A549 (cell line): ENCODE results near the gene FTH1. TPM values are rescaled to one million over a fixed set of nuclear protein-coding genes. Genes with fewer than 3 reads are reported as not detected.

Source experiments
- ATAC-seq, 2 experiments: fragments of 200-7000 bp in 1 of 2; fragments of >200 bp in 1 of 2; cut with Nextera tagmentation in 1 of 2; cut with Tn5 transposase in 1 of 2; 3 replicates each; pipeline versions ENCODE4 v1.8.0 to v1.9.1; 2018 to 2020; ENCODE audit warnings: mild to moderate bottlenecking in 1 of 2, moderate library complexity in 1 of 2
- CTCF ChIA-PET: fragments of 300-600 bp; sonication (Branson Sonifier 250); formaldehyde crosslinking; extraction: SDS; loops from one replicate; lab custom pipeline; 2021; ENCODE audit warnings: antibody characterized with exemption, inconsistent platforms; lab: Yijun Ruan, JAX
- POLR2A ChIA-PET: fragments of 350-600 bp; formaldehyde crosslinking; extraction: SDS; loops from one replicate; lab custom pipeline; 2021; ENCODE audit warnings: antibody characterized with exemption, inconsistent platforms; lab: Yijun Ruan, JAX
- DNase-seq, 2 experiments: peaks; one replicate each; pipeline versions ENCODE4 v3.0.0 to v3.0.0-alpha.2; 2011 to 2016; ENCODE audit warnings: low read depth in 1 of 2, low spot score in 1 of 2
- FAIRE-seq: peaks from 2 replicates; lab custom pipeline; 2011; peaks lifted over from hg19 to GRCh38; lab: Jason Lieb, UNC
- H3K27ac ChIP-seq, 2 experiments: fragments of >200 bp; sonication (Bioruptor Twin); formaldehyde crosslinking; 3 replicates each; pipeline ENCODE4 v1.5.1; 2016 to 2017
- H3K4me1 ChIP-seq: fragments of >200 bp; sonication (Bioruptor Twin); formaldehyde crosslinking; 3 replicates; pipeline ENCODE4 v1.6.1; 2016
- H3K4me2 ChIP-seq: fragments of >200 bp; sonication (Bioruptor Twin); formaldehyde crosslinking; 3 replicates; pipeline ENCODE4 v1.6.1; 2016
- H3K4me3 ChIP-seq: fragments of >200 bp; sonication (Bioruptor Twin); formaldehyde crosslinking; 3 replicates; pipeline ENCODE4 v1.5.1; 2016
- H3K9me3 ChIP-seq: fragments of >200 bp; sonication (Bioruptor Twin); formaldehyde crosslinking; 3 replicates; pipeline ENCODE4 v1.6.1; 2016
- CBX2 ChIP-seq: fragments of 200-600 bp; sonication (generic); IDR thresholded peaks from 2 replicates; pipeline ENCODE4 v1.6.1; 2016; ENCODE audit warnings: low read depth, mild to moderate bottlenecking, borderline replicate concordance
- EHMT2 ChIP-seq: fragments of 200-600 bp; sonication (generic); IDR thresholded peaks from 2 replicates; pipeline ENCODE4 v1.6.1; 2016; ENCODE audit warnings: antibody characterized with exemption, low read depth, mild to moderate bottlenecking, moderate library complexity
- ESRRA ChIP-seq: fragments of 150-350 bp; IDR thresholded peaks from 2 replicates; pipeline ENCODE4 v1.6.1; 2014; ENCODE audit warnings: mild to moderate bottlenecking, low read length, borderline replicate concordance
- HDAC2 ChIP-seq: fragments of 200-600 bp; sonication (generic); IDR thresholded peaks from 2 replicates; pipeline ENCODE4 v1.6.1; 2016
- HEYL ChIP-seq: fragments of 250-450 bp; sonication (Bioruptor Pico); IDR thresholded peaks from 2 replicates; pipeline ENCODE4 v1.8.0; 2021; ENCODE audit warnings: mild to moderate bottlenecking, moderate library complexity
- HOXA7 ChIP-seq: fragments of 250-450 bp; sonication (Bioruptor Pico); IDR thresholded peaks from 2 replicates; pipeline ENCODE4 v1.5.0; 2020; ENCODE audit warnings: mild to moderate bottlenecking, moderate library complexity
- HOXB5 ChIP-seq: fragments of 250-450 bp; sonication (Bioruptor Pico); IDR thresholded peaks from 2 replicates; pipeline ENCODE4 v1.5.0; 2020; ENCODE audit warnings: mild to moderate bottlenecking, moderate library complexity
- JUN ChIP-seq, 2 experiments: fragments of >200 bp; sonication (Bioruptor Twin); formaldehyde crosslinking; IDR thresholded peaks; 2 replicates in 1 of 2; 3 replicates in 1 of 2; pipeline ENCODE4 v1.6.1; 2016 to 2017
- JUNB ChIP-seq: fragments of >200 bp; sonication (Bioruptor Twin); formaldehyde crosslinking; IDR thresholded peaks from 2 replicates; pipeline ENCODE4 v1.6.1; 2016
- KDM5A ChIP-seq: fragments of 200-600 bp; sonication (generic); IDR thresholded peaks from 2 replicates; pipeline ENCODE4 v1.6.1; 2016; ENCODE audit warnings: antibody characterized with exemption, mild to moderate bottlenecking
- MAZ ChIP-seq: fragments of 150-350 bp; IDR thresholded peaks from 2 replicates; pipeline ENCODE4 v1.6.1; 2014; ENCODE audit warnings: antibody characterized with exemption, low read depth, low read length, borderline replicate concordance
- RARB ChIP-seq: fragments of 250-450 bp; sonication (Bioruptor Pico); IDR thresholded peaks from 2 replicates; pipeline ENCODE4 v1.8.0; 2021; ENCODE audit warnings: mild to moderate bottlenecking, moderate library complexity
- RNF2 ChIP-seq: fragments of 200-600 bp; sonication (generic); IDR thresholded peaks from 2 replicates; pipeline ENCODE4 v1.6.1; 2016; ENCODE audit warnings: low read depth, mild to moderate bottlenecking, antibody characterized with exemption, moderate library complexity, borderline replicate concordance
- TFCP2L1 ChIP-seq: fragments of 250-450 bp; sonication (Bioruptor Pico); IDR thresholded peaks from 2 replicates; pipeline ENCODE4 v1.5.0; 2021; ENCODE audit warnings: mild to moderate bottlenecking
- ZSCAN20 ChIP-seq: fragments of 250-450 bp; sonication (Bioruptor Pico); IDR thresholded peaks from 2 replicates; pipeline ENCODE4 v1.8.0; 2022; ENCODE audit warnings: mild to moderate bottlenecking, moderate library complexity
- whole genome bisulfite sequencing: methylation state at CpG from one replicate; pipeline ENCODE4 v1.1.6; 2017; ENCODE audit errors: missing lambda C conversion rate; 5-methylcytosine and 5-hydroxymethylcytosine counted together
- polyA plus RNA-seq, 4 experiments: library from polyadenylated mRNA; depleted of rRNA in 3 of 4; stranded (reverse); fragments of >200 nt; fragmentation: RNase III in 1 of 4; extraction: RNeasy Plus Mini Kit Qiagen cat#74134 plus additional on column Dnase treatment in 1 of 4; gene quantifications; 2 replicates in 3 of 4; 3 replicates in 1 of 4; pipeline ENCODE4 v1.2.3, GENCODE V29; 2011 to 2017
- TF ChIP-seq, protein P1 (sequence below): fragments of >200 bp; sonication (Bioruptor Twin); formaldehyde crosslinking; IDR thresholded peaks from 3 replicates; pipeline ENCODE4 v1.5.1; 2016
- TF ChIP-seq, protein P2 (sequence below): IDR thresholded peaks from 2 replicates; pipeline ENCODE4 v1.6.1; 2012; ENCODE audit warnings: low read depth, borderline replicate concordance
- TF ChIP-seq, protein P3 (sequence below): fragments of 250-450 bp; sonication (Bioruptor Pico); IDR thresholded peaks from 2 replicates; pipeline ENCODE4 v1.5.0; 2021; ENCODE audit warnings: mild to moderate bottlenecking, moderate library complexity, borderline replicate concordance
- TF ChIP-seq, protein P4 (sequence below): fragments of >200 bp; sonication (Bioruptor Twin); formaldehyde crosslinking; IDR thresholded peaks from 2 replicates; pipeline ENCODE4 v1.6.1; 2016
- TF ChIP-seq, protein P5 (sequence below): IDR thresholded peaks from 2 replicates; pipeline ENCODE4 v1.6.1; 2012
- TF ChIP-seq, protein P6 (sequence below): fragments of 200-600 bp; sonication (generic); IDR thresholded peaks from 2 replicates; pipeline ENCODE4 v1.6.1; 2016; ENCODE audit warnings: antibody characterized with exemption, mild to moderate bottlenecking, moderate library complexity

The FTH1 gene
- polyA plus RNA-seq, 2 of the 4 experiments (the other 2 are of a cell fraction) = 2,791 to 13,747 TPM

DNA sequence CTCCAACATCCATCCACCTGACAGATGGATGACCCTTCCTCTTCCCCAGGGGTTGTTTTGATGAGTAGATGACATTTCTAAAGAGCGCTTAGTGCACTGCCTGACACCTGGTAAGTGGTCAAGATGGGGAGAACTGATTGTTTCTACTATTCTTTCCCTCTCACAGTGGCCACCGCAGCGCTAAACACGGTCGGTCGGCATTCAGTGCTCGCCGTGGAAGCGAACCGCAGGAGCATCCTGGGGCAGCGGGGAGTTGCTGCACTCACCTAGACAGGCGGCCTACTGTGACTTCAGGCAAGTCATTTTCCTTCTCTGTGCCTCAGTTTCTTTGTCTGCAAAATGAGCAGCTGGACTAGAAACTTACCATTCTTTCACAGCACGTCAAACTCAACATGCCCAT is 22.2 kb downstream of the FTH1 start:
- FAIRE-seq (no peak), ATAC-seq (no peak), DNase-seq (no peak)
- CTCF ChIA-PET = interaction anchor here (0.8 to 11.9 kb wide), 13 partner anchors 8 to 163 kb away, joined by 3 to 565 read pairs (median 54); partner anchors contain the start of gene FADS1
- Histone ChIP-seq H3K9me3 (no peaks in the 10 kb centered on the region), H3K4me2 (no peak overlapping the region), H3K27ac (no peak overlapping the region; a peak in 1 of 6 replicates), H3K4me1 (peaks cover 31% of the 10 kb centered on the region), H3K4me3 (no peak overlapping the region)
- no peak for TF ChIP-seq ESRRA
- TF ChIP-seq EHMT2 = no peak
- POLR2A ChIA-PET = no interaction called here
- WGBS = 91% methylated on average over 13 of the region's 13 CpGs

DNA sequence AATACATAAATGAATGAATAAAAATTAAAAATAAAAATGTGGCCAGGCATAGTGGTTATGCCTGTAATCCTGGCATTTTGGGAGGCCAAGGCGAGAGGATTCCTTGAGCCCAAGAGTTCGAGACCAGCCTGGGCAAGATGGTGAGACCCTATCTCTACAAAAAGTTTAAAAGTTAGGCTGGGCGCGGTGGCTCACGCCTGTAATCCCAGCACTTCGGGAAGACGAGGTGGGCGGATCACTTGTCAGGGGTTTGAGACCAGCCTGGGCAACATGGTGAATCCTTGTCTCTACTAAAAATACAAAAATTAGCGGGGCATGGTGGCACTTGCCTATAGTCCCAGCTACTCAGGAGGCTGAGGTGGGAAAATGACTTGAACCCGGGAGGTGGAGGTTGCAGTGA is 27.0 kb downstream of the FTH1 start:
- FAIRE-seq (no peak), DNase-seq (no peak), ATAC-seq (no peak)
- no peaks in the 10 kb centered on the region for H3K4me1 ChIP-seq
- CTCF ChIA-PET = interaction anchor here (6.2 kb wide), 1 partner anchor 41 kb away, joined by 57 read pairs; no protein-coding TSS in a partner anchor
- H3K27ac ChIP-seq = no peak overlapping the region
- H3K9me3 ChIP-seq = peaks cover 36% of the 10 kb centered on the region
- TF ChIP-seq, protein P1, sequence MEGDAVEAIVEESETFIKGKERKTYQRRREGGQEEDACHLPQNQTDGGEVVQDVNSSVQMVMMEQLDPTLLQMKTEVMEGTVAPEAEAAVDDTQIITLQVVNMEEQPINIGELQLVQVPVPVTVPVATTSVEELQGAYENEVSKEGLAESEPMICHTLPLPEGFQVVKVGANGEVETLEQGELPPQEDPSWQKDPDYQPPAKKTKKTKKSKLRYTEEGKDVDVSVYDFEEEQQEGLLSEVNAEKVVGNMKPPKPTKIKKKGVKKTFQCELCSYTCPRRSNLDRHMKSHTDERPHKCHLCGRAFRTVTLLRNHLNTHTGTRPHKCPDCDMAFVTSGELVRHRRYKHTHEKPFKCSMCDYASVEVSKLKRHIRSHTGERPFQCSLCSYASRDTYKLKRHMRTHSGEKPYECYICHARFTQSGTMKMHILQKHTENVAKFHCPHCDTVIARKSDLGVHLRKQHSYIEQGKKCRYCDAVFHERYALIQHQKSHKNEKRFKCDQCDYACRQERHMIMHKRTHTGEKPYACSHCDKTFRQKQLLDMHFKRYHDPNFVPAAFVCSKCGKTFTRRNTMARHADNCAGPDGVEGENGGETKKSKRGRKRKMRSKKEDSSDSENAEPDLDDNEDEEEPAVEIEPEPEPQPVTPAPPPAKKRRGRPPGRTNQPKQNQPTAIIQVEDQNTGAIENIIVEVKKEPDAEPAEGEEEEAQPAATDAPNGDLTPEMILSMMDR = no peak
- TF ChIP-seq HEYL (CRISPR knock-in tag) = no peak
- TF ChIP-seq MAZ = no peak
- no peak for TF ChIP-seq RNF2
- TF ChIP-seq, protein P2, sequence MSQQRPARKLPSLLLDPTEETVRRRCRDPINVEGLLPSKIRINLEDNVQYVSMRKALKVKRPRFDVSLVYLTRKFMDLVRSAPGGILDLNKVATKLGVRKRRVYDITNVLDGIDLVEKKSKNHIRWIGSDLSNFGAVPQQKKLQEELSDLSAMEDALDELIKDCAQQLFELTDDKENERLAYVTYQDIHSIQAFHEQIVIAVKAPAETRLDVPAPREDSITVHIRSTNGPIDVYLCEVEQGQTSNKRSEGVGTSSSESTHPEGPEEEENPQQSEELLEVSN = no peak
- no peak for TF ChIP-seq JUNB
- no peak for TF ChIP-seq KDM5A
- no peak for TF ChIP-seq HOXB5 (CRISPR knock-in tag)
- no peak for TF ChIP-seq HOXA7 (CRISPR knock-in tag)
- TF ChIP-seq, protein P3, sequence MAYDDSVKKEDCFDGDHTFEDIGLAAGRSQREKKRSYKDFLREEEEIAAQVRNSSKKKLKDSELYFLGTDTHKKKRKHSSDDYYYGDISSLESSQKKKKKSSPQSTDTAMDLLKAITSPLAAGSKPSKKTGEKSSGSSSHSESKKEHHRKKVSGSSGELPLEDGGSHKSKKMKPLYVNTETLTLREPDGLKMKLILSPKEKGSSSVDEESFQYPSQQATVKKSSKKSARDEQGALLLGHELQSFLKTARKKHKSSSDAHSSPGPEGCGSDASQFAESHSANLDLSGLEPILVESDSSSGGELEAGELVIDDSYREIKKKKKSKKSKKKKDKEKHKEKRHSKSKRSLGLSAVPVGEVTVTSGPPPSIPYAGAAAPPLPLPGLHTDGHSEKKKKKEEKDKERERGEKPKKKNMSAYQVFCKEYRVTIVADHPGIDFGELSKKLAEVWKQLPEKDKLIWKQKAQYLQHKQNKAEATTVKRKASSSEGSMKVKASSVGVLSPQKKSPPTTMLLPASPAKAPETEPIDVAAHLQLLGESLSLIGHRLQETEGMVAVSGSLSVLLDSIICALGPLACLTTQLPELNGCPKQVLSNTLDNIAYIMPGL (CRISPR knock-in tag) = no peak
- TF ChIP-seq, protein P4, sequence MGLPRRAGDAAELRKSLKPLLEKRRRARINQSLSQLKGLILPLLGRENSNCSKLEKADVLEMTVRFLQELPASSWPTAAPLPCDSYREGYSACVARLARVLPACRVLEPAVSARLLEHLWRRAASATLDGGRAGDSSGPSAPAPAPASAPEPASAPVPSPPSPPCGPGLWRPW = no peak
- no peak for TF ChIP-seq HDAC2
- no peak for TF ChIP-seq TFCP2L1
- TF ChIP-seq, protein P5, sequence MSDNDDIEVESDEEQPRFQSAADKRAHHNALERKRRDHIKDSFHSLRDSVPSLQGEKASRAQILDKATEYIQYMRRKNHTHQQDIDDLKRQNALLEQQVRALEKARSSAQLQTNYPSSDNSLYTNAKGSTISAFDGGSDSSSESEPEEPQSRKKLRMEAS = no peak
- no peak for TF ChIP-seq RARB (CRISPR knock-in tag)
- no peak for TF ChIP-seq CBX2
- TF ChIP-seq ZSCAN20 (CRISPR knock-in tag) = no peak
- TF ChIP-seq JUN (IDR thresholded peaks at IDR 0.05) = no peak
- TF ChIP-seq, protein P6, sequence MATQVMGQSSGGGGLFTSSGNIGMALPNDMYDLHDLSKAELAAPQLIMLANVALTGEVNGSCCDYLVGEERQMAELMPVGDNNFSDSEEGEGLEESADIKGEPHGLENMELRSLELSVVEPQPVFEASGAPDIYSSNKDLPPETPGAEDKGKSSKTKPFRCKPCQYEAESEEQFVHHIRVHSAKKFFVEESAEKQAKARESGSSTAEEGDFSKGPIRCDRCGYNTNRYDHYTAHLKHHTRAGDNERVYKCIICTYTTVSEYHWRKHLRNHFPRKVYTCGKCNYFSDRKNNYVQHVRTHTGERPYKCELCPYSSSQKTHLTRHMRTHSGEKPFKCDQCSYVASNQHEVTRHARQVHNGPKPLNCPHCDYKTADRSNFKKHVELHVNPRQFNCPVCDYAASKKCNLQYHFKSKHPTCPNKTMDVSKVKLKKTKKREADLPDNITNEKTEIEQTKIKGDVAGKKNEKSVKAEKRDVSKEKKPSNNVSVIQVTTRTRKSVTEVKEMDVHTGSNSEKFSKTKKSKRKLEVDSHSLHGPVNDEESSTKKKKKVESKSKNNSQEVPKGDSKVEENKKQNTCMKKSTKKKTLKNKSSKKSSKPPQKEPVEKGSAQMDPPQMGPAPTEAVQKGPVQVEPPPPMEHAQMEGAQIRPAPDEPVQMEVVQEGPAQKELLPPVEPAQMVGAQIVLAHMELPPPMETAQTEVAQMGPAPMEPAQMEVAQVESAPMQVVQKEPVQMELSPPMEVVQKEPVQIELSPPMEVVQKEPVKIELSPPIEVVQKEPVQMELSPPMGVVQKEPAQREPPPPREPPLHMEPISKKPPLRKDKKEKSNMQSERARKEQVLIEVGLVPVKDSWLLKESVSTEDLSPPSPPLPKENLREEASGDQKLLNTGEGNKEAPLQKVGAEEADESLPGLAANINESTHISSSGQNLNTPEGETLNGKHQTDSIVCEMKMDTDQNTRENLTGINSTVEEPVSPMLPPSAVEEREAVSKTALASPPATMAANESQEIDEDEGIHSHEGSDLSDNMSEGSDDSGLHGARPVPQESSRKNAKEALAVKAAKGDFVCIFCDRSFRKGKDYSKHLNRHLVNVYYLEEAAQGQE = no peak
- H3K4me2 ChIP-seq = no peak overlapping the region
- WGBS = 66% methylated on average over 10 of the region's 10 CpGs
- no peak overlapping the region for H3K4me3 ChIP-seq
- POLR2A ChIA-PET = interaction anchor here (0.6 kb wide), 1 partner anchor 11 kb away, joined by 3 read pairs; no protein-coding TSS in a partner anchor
